GM18951 (cell line): ENCODE data around the gene RCSD1.
A peak's percentile ranks its signal among the peaks of the same experiment; 100 is the strongest.

Source experiments
- POLR2A ChIP-seq: IDR thresholded peaks from 4 replicates; pipeline ENCODE4 v1.6.1; 2011; ENCODE audit warnings: mild to moderate bottlenecking; ENCODE audit not compliant: insufficient read length, insufficient read depth; ENCODE audit errors: extremely low read depth
- in situ Hi-C: fragments of 300-500 bp; cut with MboI; formaldehyde crosslinking; loops from one replicate; pipeline ENCODE4 v1.12.0; 2022; ENCODE audit warnings: low sequenced_read_pairs, mixed read lengths, inconsistent platforms; ENCODE audit not compliant: unreplicated experiment

RCSD1 gene

GRCh38 chr1:167671727-167672511 is 41.9 kb downstream of the RCSD1 start:
- TF ChIP-seq POLR2A = no peak
- in situ Hi-C loops = no loop called here

GRCh38 chr1:167672831-167673230 is 42.8 kb downstream of the RCSD1 start:
- in situ Hi-C loops = no loop called here
- no peak for TF ChIP-seq POLR2A

GRCh38 chr1:167673265-167673664 is 43.2 kb downstream of the RCSD1 start:
- in situ Hi-C loops = no loop called here
- no peak for TF ChIP-seq POLR2A

- in situ Hi-C loops = no loop called here
- no peak for TF ChIP-seq POLR2A
These were observed 44.1 kb downstream of the RCSD1 start for GRCh38 chr1:167674156-167674555.

GRCh38 chr1:167675440-167675839 is 45.4 kb downstream of the RCSD1 start:
- in situ Hi-C loops = loop anchor here (25.0 kb wide), 1 partner anchor 588 kb away; the partner anchor contains the start of genes GPA33 and STYXL2
- TF ChIP-seq POLR2A = no peak

GRCh38 chr1:167676205-167676915 is 46.3 kb downstream of the RCSD1 start:
- in situ Hi-C loops = loop anchor here (25.0 kb wide), 1 partner anchor 589 kb away; the partner anchor contains the start of genes GPA33 and STYXL2
- TF ChIP-seq POLR2A = peak; percentile 7

GRCh38 chr1:167676916-167677848 is 47.1 kb downstream of the RCSD1 start:
- no peak for TF ChIP-seq POLR2A
- in situ Hi-C loops = loop anchor here (25.0 kb wide), 1 partner anchor 590 kb away; the partner anchor contains the start of genes GPA33 and STYXL2

GRCh38 chr1:167678422-167678821 is 48.4 kb downstream of the RCSD1 start:
- TF ChIP-seq POLR2A = no peak
- in situ Hi-C loops = loop anchor here (25.0 kb wide), 1 partner anchor 591 kb away; the partner anchor contains the start of genes GPA33 and STYXL2

- in situ Hi-C loops = loop anchor here (25.0 kb wide), 1 partner anchor 592 kb away; the partner anchor contains the start of genes GPA33 and STYXL2
- TF ChIP-seq POLR2A = no peak
These were observed 48.8 kb downstream of the RCSD1 start for GRCh38 chr1:167678838-167679237.

GRCh38 chr1:167679714-167680113 is 49.7 kb downstream of the RCSD1 start:
- in situ Hi-C loops = loop anchor here (25.0 kb wide), 1 partner anchor 592 kb away; the partner anchor contains the start of genes GPA33 and STYXL2

GRCh38 chr1:167681024-167681423 is 51.0 kb downstream of the RCSD1 start:
- in situ Hi-C loops = loop anchor here (25.0 kb wide), 1 partner anchor 594 kb away; the partner anchor contains the start of genes GPA33 and STYXL2
- no peak for TF ChIP-seq POLR2A

More at GRCh38 chr1:167679714-167680113, 49.7 kb downstream of the RCSD1 start:
- TF ChIP-seq POLR2A = no peak

GRCh38 chr1:167681451-167682098 is 51.5 kb downstream of the RCSD1 start:
- no peak for TF ChIP-seq POLR2A
- in situ Hi-C loops = loop anchor here (25.0 kb wide), 1 partner anchor 594 kb away; the partner anchor contains the start of genes GPA33 and STYXL2
